GM18861 (cell line): ENCODE results near the gene DDN.

Experiments
- ATAC-seq: cut with Tn5 transposase; IDR thresholded peaks from one replicate; pipeline ENCODE4 v1.9.1; 2021; ENCODE audit not compliant: unreplicated experiment

Gene DDN

GRCh38 chr12:48999371-49000131 lies at the start of gene DDN:
Gene DDN, minus strand, starts transcription at chr12:48999375. Its CDS starts 88 bp downstream, at chr12:48999287.
- peak; percentile 29 for ATAC-seq

DNA sequence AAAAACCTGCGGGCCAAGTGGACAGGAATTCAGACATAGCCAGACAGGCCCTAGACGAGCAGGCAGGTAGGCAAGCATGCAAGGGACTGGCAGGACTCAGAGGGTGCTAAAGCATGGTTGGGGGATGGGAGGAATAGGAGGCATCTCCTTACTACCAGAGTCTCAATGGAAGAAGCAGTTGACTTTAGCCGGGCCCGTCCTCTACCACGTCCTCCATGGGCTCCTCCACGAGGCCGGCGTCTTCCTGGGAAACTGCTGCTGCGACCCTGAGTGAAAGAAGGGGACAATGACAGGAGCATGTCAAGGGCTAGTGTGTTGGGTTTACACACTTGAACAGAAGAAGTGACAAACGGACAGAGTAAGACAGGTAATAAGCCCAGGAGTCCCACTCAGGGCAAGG lies 49.8 kb upstream of the DDN start:
- ATAC-seq, result no peak

- ATAC-seq, result no peak
Measured at GRCh38 chr12:49046129-49046895, 47.1 kb upstream of the DDN start.

DNA sequence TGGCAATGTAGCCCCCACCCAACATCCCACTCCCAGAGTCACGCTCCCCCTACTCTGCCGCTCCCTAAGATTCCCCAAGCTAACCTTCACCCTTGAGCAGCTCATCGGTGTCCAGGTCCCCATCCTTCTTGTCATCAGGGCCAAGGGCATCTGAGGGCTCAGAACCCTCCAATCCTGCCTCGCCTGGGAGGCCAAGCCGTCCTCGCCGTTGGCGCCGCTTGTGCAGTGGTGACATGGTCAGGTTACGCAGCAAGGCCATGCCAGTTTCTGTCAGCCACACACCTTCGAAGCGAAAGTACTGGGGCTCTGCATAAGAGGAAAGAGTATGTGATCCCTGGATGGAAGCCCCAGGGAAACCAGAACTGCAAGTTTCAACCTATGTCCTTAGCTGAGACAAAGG lies 45.5 kb upstream of the DDN start:
- ATAC-seq, result no peak

GRCh38 chr12:49043856-49044258 lies 44.7 kb upstream of the DDN start:
- ATAC-seq, result no peak

GRCh38 chr12:49043241-49043640 lies 44.1 kb upstream of the DDN start:
- ATAC-seq, result no peak

- no peak for ATAC-seq
Measured at GRCh38 chr12:49041881-49042484, 42.8 kb upstream of the DDN start.

DNA sequence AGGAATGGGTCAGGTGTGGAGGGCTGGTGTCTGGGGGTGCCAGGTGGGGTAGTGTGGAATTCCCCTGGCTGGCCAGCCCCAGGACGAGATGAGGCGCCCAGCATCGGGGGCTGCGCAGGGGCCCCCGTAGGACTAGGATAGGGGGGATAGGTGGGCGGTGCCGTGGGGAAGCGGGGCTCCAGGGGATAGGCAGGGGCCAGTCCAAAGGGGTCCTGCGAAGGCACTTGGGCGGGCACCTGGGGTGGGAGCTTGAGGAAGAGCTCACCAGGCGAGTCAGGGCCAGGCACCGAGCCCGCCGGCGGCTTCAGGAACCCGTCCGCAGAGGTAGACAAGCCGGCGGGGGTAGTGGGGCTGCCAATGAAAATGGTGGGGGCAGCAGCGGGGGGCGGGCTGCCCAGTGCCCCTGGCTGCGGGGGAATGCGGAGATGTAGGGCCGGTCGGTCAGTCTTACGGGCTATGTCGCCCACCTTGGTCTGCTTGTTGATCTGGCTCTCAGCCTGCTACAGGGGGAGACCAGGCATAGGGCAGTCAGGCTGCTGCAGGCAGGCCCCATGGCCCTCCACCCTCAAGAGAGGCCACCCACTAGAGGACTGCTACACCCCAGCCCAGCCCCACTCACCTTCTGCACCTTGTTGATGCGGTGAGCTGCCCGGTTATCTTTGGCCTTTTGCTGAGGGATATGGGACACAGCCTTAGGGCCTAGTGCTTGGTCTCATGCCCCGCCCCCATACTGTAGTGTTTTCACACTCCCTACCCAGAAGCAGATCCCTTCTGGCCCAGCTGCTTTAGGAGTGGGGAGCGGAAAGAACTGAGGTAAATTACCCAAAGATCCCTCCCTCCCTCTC lies 42.1 kb upstream of the DDN start:
- no peak for ATAC-seq

DNA sequence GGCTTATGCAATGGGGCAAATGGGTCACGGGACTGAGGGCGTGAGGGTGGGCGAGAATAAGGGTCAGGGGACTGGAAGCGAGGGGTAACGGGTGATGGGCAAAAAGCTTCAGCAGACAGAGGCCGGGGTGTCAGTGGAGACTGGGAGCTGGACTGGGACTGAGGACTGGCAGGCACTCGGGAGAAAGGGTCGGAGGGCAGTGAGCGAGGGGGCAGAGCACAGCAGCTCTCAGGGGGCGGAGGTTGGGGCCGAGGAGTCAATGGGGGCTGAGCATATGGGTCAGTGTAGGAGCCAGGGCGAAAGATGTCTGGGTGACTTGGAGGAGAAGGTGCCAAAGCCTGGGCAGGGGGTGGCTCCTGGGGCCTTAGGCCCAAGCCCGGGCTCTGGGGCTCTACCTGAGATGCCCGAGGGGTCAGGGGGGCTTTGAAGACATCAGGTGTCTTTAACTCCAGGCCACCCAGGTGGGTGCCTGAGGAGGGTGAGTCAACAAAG lies 41.2 kb upstream of the DDN start:
- ATAC-seq, result no peak

DNA sequence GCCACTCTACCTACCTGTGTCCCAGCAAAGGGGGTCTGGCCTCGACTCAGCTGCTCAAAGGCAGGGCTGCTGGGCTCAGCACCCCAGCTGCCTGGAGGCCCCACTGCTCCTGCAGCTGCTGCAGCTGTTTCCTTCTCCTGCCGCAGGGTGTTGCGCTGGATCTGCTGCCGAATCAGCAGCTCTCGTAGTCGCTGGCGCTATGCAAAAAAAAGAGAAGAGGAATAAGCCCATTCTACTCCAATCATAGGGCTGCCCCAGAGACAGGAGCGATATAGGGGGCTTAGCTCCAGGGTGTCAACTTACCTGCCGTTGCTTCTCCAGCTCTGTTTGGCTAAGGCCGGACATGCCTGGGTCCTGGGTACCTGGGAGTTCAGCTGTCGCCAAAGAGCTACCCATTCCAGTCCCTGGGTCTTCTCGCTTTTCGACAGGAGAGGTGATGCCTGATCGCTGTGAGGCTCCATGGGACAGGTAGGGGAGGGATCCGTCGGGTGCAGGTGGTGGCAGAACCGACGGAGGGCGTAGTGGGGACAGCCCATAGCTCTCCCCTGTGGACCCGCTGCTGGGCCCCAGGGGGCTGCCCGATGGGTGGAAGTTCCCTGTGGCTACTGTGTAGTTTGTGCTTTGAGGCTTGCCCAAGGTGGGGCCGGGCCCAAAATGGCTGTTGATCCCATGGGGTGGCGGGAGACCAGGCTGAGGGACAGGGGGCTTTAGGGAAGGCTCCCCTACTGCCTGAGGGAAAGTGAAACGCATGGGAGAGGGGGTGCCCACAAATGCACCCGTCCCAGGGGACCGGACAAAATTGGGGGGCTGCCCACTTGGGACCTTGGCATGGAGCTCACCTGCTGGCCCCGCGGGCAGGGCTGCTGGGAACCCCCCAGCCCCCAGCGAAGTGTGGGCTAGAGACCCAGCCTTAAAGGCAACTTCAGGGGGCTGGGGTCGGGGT lies 40.5 kb upstream of the DDN start:
- no peak for ATAC-seq

DNA sequence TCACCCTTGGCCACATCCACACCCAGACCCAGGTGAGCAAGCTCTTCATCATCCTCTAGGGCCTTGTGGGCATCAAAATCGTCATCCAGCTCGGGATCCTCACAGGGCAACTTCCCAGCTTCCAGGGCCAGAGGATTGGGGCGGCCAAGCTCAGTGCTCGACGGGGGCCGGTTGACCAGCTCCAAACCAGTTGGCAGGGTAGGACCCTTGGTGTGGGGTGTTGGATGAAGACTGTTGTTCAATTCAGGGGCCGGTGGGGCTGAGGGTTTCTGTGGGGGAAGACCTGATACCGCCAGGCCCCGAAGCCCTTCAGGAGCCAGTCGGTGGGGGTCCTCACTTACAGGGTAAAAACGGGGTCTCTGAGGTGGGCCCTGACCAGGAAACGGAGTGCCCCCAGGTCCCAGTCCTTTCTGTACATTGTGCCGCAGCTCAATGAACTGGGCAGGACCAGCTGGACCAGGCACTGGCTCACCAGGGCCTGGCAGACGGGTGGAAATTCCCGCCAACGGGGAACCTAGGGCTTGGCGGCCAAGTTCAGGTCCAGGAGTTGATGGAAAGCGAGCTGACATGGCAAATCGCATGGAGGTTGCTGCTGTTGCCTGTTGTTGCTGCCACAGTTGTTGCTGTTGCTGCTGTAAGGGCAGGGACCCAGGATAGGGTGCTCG lies 39.2 kb upstream of the DDN start:
- ATAC-seq, result no peak

GRCh38 chr12:49037947-49038237 lies 38.7 kb upstream of the DDN start:
- ATAC-seq, result no peak

DNA sequence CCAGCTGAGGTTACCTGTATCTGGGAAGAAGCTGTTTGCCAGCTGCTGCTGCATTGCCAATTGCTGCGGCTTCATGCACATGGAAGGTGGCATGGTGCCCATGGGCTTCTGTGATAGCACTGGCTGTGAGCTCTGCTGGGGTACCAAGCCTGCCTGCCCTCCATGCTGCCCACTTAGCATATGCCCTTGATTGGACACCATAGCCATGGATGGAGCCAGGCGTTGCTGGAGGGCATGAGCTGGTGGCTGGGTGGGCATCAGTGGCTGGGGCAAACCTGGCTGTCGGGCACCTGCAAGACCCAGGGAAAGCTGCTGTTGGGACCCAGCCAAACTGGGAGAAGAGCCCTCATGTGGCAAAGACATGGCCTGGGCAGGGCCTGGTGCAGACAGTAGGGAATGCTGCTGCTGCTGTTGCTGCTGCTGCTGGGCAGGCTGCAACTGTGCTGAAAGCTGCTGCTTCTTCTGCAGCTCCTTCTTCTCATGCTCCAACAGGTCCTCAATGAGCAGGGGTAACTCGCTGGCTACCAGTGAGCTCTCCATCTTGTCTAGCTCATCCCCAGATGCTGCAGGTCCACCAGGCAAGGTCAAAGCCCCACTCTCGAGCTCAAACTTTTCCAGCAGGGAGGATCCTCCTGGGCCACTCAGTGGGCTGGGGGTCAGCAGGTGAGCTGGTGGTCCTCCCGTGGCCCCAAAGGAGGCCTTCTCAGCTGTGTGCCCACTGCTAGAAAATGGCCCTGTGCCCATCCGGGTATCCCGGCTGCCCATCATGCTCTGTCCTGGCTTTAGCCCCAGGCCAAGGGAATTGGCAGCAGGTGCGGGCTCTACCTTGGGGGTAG lies 38.2 kb upstream of the DDN start:
- ATAC-seq, result no peak

- no peak for ATAC-seq
Measured at GRCh38 chr12:49036029-49036428, 36.9 kb upstream of the DDN start.

- ATAC-seq, result no peak
Measured at GRCh38 chr12:49034286-49034622, 35.1 kb upstream of the DDN start.

DNA sequence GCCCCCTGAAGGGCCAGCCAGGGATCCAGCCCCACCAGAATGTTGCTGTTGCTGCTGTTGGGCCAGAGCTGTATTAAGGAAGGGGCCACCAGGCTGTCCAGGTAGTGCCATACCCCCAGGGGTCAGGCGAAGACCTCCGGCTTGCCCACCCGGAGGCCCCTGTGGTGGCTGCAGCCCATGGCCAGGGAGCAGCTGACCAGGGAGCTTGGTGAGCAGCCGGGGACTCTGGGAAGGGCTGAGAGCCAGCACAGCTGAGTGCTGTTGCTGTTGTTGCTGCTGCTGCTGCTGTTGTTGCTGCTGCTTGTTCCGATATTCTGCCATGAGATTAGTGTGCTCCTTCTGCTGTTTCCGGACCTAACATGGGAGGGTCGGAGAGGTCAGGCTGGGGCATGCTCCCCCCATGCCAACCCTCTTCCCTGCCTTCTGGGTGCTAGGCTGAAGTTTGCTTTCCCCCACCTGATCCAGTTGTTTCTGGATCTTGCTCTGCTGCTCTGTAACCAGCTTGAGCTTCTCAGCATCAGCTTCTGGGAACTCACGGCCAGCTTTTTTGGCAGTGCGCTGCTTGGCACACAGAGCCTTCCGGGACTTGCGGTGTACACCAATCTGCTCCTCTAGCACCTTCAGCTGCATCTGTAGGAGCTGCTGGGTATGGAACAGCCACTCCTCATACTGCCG lies 34.6 kb upstream of the DDN start:
- ATAC-seq, result no peak

GRCh38 chr12:49032679-49033447 lies 33.7 kb upstream of the DDN start:
- ATAC-seq, result no peak
